Ovary (tissue), 3 donors: Measurements from ENCODE around the gene HGS.

Source experiments
- EP300 ChIP-seq: sonication (generic); formaldehyde crosslinking; IDR thresholded peaks from one replicate; pipeline ENCODE4 v1.6.1; 2017; ENCODE audit warnings: antibody characterized with exemption
- POLR2A ChIP-seq: fragments of 450-650 bp; IDR thresholded peaks from one replicate; pipeline ENCODE4 v1.6.1; 2017; ENCODE audit warnings: antibody characterized with exemption, mild to moderate bottlenecking, moderate library complexity
- TF ChIP-seq, protein P1 (sequence below), 3 donors: fragments of 450-650 bp in 2 of 3; fragments of 200-600 bp in 1 of 3; IDR thresholded peaks; one replicate each; pipeline versions ENCODE4 v1.5.1 to v1.8.0; 2016 to 2022; ENCODE audit warnings: antibody characterized with exemption in 3 of 3, mild to moderate bottlenecking in 1 of 3
- donor health status: DM: no; HTN: no; CAD: no.

DNA sequence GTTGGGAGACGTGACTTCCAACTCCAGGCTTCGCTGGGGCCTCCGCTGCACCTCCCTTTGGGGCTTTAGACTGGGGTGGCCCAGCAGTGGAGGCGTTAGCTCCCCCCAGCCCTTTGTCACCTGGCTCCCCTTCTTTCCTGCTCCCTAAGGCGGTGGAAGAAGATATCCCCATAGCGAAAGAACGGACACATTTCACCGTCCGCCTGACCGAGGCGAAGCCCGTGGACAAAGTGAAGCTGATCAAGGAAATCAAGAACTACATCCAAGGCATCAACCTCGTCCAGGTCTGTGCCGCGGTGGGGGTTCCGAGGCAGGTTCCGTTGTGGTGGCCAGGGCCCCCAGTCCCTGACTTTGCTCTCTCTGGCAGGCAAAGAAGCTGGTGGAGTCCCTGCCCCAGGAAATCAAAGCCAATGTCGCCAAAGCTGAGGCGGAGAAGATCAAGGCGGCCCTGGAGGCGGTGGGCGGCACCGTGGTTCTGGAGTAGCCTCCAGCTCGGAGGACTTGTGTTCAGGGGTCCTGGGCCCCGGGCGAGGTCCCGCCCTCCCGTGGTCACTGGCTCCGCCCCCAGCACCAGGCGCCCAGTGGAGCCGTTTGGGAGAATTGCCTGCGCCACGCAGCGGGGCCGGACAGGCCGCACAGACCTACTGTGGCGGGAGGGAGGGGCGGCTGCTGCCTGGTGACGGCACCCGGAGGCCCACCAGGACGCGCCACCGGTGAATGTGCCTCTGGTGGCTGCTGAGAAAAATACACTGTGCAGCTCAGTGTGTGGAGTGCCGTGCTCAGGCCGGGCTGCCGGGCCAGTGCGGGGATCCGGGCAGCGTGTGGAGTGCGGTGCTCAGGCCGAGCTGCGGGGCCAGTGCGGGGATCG lies 23.2 kb downstream of the HGS start:
- TF ChIP-seq, protein P1, sequence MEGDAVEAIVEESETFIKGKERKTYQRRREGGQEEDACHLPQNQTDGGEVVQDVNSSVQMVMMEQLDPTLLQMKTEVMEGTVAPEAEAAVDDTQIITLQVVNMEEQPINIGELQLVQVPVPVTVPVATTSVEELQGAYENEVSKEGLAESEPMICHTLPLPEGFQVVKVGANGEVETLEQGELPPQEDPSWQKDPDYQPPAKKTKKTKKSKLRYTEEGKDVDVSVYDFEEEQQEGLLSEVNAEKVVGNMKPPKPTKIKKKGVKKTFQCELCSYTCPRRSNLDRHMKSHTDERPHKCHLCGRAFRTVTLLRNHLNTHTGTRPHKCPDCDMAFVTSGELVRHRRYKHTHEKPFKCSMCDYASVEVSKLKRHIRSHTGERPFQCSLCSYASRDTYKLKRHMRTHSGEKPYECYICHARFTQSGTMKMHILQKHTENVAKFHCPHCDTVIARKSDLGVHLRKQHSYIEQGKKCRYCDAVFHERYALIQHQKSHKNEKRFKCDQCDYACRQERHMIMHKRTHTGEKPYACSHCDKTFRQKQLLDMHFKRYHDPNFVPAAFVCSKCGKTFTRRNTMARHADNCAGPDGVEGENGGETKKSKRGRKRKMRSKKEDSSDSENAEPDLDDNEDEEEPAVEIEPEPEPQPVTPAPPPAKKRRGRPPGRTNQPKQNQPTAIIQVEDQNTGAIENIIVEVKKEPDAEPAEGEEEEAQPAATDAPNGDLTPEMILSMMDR (IDR thresholded peaks at IDR 0.05), result no peak
- TF ChIP-seq POLR2A, result no peak
- TF ChIP-seq EP300, result no peak
